Ovary (tissue), 9 donors: ENCODE data around the gene FNDC3A. TPM values are rescaled to one million over a fixed set of nuclear protein-coding genes. Genes with fewer than 3 reads are reported as not detected.
"Not testable (repeated sequence)": the region's sequence is repeated elsewhere in the genome, so short reads cannot be mapped to it uniquely, and the experiment has no call there.

Source experiments
- DNase-seq, 5 donors: peaks; one replicate each; pipeline ENCODE4 v3.0.0-alpha.2; 2019 to 2020
- H3K27ac ChIP-seq, 2 donors: fragments of 200-600 bp; one replicate each; pipeline versions ENCODE4 v1.5.1 to v1.8.0; 2019 to 2022
- H3K27me3 ChIP-seq: fragments of 200-600 bp; one replicate; pipeline ENCODE4 v1.8.0; 2022
- H3K36me3 ChIP-seq: fragments of 200-600 bp; sonication (generic); one replicate; pipeline ENCODE4 v1.5.1; 2019
- H3K4me1 ChIP-seq: one replicate; pipeline ENCODE4 v1.8.1; 2013; ENCODE audit warnings: mild to moderate bottlenecking, moderate library complexity; ENCODE audit not compliant: insufficient read depth
- H3K4me3 ChIP-seq: fragments of 200-600 bp; sonication (generic); one replicate; pipeline ENCODE4 v1.5.1; 2017
- H3K9me3 ChIP-seq, 2 donors: fragments of 200-600 bp in 1 of 2; sonication (generic) in 1 of 2; one replicate each; pipeline versions ENCODE4 v1.5.1 to v1.8.1; 2013 to 2019; ENCODE audit warnings: mild to moderate bottlenecking in 1 of 2, moderate library complexity in 1 of 2
- CTCF ChIP-seq, 3 donors: fragments of 450-650 bp in 2 of 3; fragments of 200-600 bp in 1 of 3; IDR thresholded peaks; one replicate each; pipeline versions ENCODE4 v1.5.1 to v1.8.0; 2016 to 2022; ENCODE audit warnings: antibody characterized with exemption in 3 of 3, mild to moderate bottlenecking in 1 of 3
- EP300 ChIP-seq: sonication (generic); formaldehyde crosslinking; IDR thresholded peaks from one replicate; pipeline ENCODE4 v1.6.1; 2017; ENCODE audit warnings: antibody characterized with exemption
- POLR2A ChIP-seq: fragments of 450-650 bp; IDR thresholded peaks from one replicate; pipeline ENCODE4 v1.6.1; 2017; ENCODE audit warnings: antibody characterized with exemption, mild to moderate bottlenecking, moderate library complexity
- WGBS, 3 donors: extraction: QIAGEN DNeasy Blood & Tissue Kit in 1 of 3; methylation state at CpG; one replicate each; pipeline versions ENCODE4 v1.1.5 to v1.1.7; 2013 to 2017; 5-methylcytosine and 5-hydroxymethylcytosine counted together
- intact Hi-C, 4 donors: fragments of 100-400 bp; cut with DNase I; formaldehyde crosslinking; loops; one replicate each; pipeline versions ENCODE4 v1.11.0 to v1.15.1; 2022 to 2023
- polyA plus RNA-seq, 2 donors: library from polyadenylated mRNA; stranded (reverse); fragments of 200-250 nt in 1 of 2; fragments of 350-450 nt in 1 of 2; fragmentation: Illumina TruSeq in 1 of 2; extraction: RNeasy Lipid Tissue Mini Kit (QIAGEN cat#74804) in 1 of 2; gene quantifications; one replicate each; pipeline ENCODE4 v1.2.3, GENCODE V29; 2013 to 2014
- total RNA-seq, 7 donors: library from RNA; depleted of rRNA in 2 of 7; stranded (reverse); fragments of >200 nt in 2 of 7; fragmentation: NEBNext Ultra II Directional in 3 of 7; extraction: Animal tissue kit (Norgen Biotek cat#: 25700) in 3 of 7; gene quantifications; one replicate each; pipeline versions ENCODE4 v1.1.0 to v1.2.4, GENCODE V29; 2016 to 2023
- donor health status: DM: no; HTN: no; CAD: no; lungs with moderate emphysema.
- donor health status: DM: no; HTN: no; CAD: no.
- donor health status: Bipolar disorder and iron deficiency.
- donor health status: DM: yes; HTN: yes; CAD: no.
- donor health status: DM: no; HTN: no; CAD: no.
- donor health status: DM: yes; HTN: yes; CAD: no.

FNDC3A gene
- total and polyA plus RNA-seq, 9 donors = 25.5 to 71.6 (median 58.2) TPM

GRCh38 chr13:49112782-49113525 is 137.2 kb downstream of the FNDC3A start:
- no peak for DNase-seq
- Histone ChIP-seq H3K4me3 (no peak overlapping the region), H3K27me3 (no peaks in the 10 kb centered on the region), H3K27ac (no peak overlapping the region), H3K9me3 (no peaks in the 10 kb centered on the region), H3K36me3 (no peaks in the 10 kb centered on the region), H3K4me1 (peaks cover 2% of the 10 kb centered on the region)
- WGBS, 3 donors = 49 to 58% (median 55%) methylated on average over 5 of the region's 5 CpGs
- TF ChIP-seq EP300 = no peak
- intact Hi-C loops = no loop called here

DNA sequence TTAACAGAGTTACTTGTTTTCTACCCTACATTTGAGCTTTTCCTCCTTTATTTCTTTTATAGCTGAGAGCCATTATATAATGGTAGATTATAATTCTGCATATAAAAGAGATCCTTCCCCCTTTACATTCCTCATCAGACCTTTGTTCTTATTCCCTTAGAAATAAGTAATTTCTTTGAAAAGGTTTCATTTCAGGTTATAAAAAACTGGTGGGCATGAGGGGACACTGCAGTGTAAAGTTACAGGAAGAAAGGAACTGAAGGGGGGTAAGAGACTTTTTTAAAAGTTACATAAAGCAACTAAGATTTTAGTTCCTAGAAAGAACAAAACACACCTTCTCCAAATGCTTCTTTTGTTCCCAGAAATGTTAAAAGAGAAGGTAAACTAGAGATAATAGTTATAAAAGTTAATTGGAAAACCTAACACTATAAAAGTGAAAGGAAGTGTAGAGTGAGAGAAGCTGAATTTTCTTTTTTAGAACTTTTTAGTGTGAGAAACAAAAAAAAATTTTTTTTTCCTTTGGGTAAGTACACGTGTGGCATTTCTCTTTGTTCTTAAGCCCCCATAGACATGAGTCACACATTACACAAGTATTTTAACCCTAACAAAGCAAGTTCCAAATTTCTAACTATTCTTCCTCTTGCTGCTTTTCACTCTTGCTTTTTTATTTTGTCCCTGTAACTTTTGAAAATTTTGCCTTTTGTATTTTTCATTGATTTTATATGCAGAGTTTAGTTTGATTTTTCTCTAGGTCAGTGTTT is 138.0 kb downstream of the FNDC3A start:
- intact Hi-C loops = no loop called here
- TF ChIP-seq CTCF (IDR thresholded peaks at IDR 0.05) (no peak), POLR2A (no peak), EP300 (no peak)
- no peak overlapping the region for H3K27ac ChIP-seq
- no peaks in the 10 kb centered on the region for H3K27me3 ChIP-seq
- H3K36me3 ChIP-seq = no peaks in the 10 kb centered on the region
- 2 to 4% (median 4%) methylated on average over 1 of the region's 1 CpG for WGBS, 3 donors
- no peak overlapping the region for H3K4me3 ChIP-seq
- no peaks in the 10 kb centered on the region for H3K9me3 ChIP-seq
- no peak for DNase-seq
- peaks cover 2% of the 10 kb centered on the region for H3K4me1 ChIP-seq

DNA sequence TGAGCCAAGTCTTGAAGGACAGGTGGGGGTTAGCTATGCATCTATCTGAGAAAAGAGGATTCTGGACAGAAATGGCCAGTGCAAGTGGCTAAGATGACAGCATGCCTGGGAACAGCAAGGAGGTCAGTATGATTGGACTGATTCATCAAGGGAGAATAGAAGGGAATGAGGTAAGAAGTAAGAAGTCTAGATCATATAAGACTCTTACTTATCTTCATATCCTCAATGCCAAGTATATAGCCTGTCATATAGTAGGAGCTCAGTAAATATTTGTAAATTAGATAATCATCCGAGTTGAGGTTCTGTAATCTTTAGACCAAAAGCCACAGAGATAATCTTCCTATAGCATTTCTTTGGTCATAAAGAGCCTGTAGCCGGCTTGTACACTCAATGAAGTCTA is 141.2 kb downstream of the FNDC3A start:
- Histone ChIP-seq H3K27me3 (no peaks in the 10 kb centered on the region), H3K36me3 (no peaks in the 10 kb centered on the region), H3K4me1 (peaks cover 2% of the 10 kb centered on the region), H3K9me3 (no peaks in the 10 kb centered on the region), H3K4me3 (no peak overlapping the region), H3K27ac (no peak overlapping the region)
- 91 to 96% (median 94%) methylated on average over 2 of the region's 2 CpGs for WGBS, 3 donors
- intact Hi-C loops = no loop called here
- no peak for TF ChIP-seq CTCF (IDR thresholded peaks at IDR 0.05)
- TF ChIP-seq EP300 = no peak
- no peak for TF ChIP-seq POLR2A
- DNase-seq = no peak

DNA sequence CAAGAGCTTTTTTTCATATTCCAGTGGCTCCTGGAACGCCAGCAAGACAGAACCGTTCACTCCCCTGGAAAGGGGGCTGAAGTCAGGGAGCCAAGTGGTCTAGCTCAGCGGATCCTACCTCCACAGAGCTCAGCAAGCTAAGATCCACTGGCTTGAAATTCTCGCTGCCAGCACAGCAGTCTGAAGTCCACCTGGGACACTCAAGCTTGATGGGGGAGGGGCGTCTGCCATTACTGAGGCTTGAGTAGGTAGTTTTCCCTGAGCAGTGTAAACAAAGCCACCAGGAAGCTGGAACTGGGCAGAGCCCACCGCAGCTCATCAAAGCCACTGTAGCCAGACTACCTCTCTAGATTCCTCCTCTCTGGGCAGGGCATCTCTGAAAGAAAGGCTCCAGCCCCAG is 142.7 kb downstream of the FNDC3A start:
- intact Hi-C loops, DNase-seq: not testable (repeated sequence)
- 95 to 98% (median 97%) methylated on average over 6 of the region's 6 CpGs for WGBS, 3 donors

GRCh38 chr13:49124693-49125304 is 149.1 kb downstream of the FNDC3A start:
- no peak overlapping the region for H3K27ac ChIP-seq
- intact Hi-C loops = no loop called here
- WGBS, 3 donors = 54 to 74% (median 66%) methylated on average over 5 of the region's 5 CpGs

More for the DNA sequence above, 142.7 kb downstream of the FNDC3A start:
- not testable (repeated sequence) for H3K4me1 ChIP-seq, H3K9me3 ChIP-seq, H3K27me3 ChIP-seq, H3K36me3 ChIP-seq, H3K27ac ChIP-seq, H3K4me3 ChIP-seq

More at GRCh38 chr13:49124693-49125304, 149.1 kb downstream of the FNDC3A start:
- Histone ChIP-seq H3K9me3 (no peaks in the 10 kb centered on the region), H3K27me3 (no peaks in the 10 kb centered on the region), H3K4me3 (no peak overlapping the region), H3K4me1 (no peaks in the 10 kb centered on the region), H3K36me3 (no peaks in the 10 kb centered on the region)
- no peak for DNase-seq
- TF ChIP-seq POLR2A (no peak), EP300 (no peak), CTCF (IDR thresholded peaks at IDR 0.05) (no peak)
